Glomerular visceral epithelial cell (primary cell): ENCODE data around the gene KNG1.

Experiments used
- DNase-seq: peaks from one replicate; pipeline ENCODE4 v3.0.0-alpha.2; 2016; ENCODE audit errors: extremely low spot score

The KNG1 gene

GRCh38 chr3:186775999-186776398 is 58.8 kb downstream of the KNG1 start:
- DNase-seq: no peak

GRCh38 chr3:186779204-186779603 is 62.0 kb downstream of the KNG1 start:
- DNase-seq: no peak

GRCh38 chr3:186782542-186783057 is 65.4 kb downstream of the KNG1 start:
- DNase-seq: no peak

- DNase-seq: peak; percentile 87
These were observed 66.0 kb downstream of the KNG1 start, which contains the start of gene EIF4A2 for GRCh38 chr3:186783058-186783730. Gene EIF4A2 (plus strand): TSS chr3:186783577. CDS start chr3:186783611, 34 bp downstream.

DNA sequence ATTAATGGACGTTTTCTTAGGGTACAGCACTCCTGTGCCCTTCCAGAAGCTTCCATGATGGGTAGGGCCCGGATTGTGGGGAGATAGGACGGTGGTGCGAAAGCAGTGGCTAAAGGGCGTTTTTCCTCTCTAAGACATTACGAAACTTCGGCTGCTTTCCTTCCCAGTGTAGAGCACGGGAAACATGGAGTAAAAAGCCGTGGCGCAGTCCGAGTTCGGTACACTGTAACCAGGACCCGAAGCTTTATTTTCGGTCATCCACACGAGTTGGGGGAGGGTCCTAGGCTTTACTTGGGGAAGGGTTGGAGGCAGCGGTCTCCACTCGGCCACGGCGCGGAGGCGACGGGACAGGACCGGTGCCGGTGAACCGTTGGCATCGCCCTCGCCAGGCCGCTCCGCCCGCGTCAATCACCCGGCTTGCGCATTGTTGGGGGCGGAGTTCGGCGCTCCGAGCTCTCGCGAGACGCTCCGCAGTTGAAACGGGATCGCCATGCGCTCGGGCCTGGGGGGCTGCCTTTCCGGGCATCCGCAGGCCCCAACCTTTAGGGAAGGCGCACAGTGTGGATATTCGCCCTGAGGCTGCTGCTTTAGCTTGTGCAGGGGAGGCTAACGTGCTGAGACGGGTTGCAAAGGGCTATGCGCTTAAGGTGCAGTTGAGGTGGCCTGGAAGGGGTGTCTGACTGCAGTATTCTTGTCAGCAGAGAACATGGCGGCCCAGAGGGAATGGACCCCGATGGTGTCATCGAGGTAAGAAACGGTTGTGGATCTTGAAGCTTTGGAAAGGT is 66.8 kb downstream of the KNG1 start:
- DNase-seq: peak; percentile 75

GRCh38 chr3:186784820-186785494 is 67.8 kb downstream of the KNG1 start:
- DNase-seq: no peak

DNA sequence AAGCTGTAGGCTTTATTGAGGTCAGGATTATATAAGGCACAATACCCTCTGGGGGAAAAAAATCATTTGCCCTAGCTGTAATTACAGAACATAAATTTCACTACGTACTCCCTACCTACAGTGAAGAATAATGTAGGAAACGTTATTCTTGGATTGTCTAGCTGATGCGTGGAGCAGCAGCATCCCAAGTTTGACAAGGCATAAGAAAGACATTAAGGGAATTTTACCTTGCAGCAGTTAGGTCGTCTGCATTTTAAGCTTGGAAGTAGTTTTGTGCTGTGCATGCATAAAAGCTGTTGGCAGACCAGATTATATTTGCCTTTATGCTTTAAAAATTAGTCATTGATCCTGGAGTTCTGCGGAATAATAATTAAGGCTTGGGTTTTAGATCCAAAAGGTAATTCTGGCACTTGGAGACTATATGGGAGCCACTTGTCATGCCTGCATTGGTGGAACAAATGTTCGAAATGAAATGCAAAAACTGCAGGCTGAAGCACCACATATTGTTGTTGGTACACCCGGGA is 68.4 kb downstream of the KNG1 start:
- no peak for DNase-seq

- no peak for DNase-seq
These were observed 69.8 kb downstream of the KNG1 start for GRCh38 chr3:186786922-186787321.

DNA sequence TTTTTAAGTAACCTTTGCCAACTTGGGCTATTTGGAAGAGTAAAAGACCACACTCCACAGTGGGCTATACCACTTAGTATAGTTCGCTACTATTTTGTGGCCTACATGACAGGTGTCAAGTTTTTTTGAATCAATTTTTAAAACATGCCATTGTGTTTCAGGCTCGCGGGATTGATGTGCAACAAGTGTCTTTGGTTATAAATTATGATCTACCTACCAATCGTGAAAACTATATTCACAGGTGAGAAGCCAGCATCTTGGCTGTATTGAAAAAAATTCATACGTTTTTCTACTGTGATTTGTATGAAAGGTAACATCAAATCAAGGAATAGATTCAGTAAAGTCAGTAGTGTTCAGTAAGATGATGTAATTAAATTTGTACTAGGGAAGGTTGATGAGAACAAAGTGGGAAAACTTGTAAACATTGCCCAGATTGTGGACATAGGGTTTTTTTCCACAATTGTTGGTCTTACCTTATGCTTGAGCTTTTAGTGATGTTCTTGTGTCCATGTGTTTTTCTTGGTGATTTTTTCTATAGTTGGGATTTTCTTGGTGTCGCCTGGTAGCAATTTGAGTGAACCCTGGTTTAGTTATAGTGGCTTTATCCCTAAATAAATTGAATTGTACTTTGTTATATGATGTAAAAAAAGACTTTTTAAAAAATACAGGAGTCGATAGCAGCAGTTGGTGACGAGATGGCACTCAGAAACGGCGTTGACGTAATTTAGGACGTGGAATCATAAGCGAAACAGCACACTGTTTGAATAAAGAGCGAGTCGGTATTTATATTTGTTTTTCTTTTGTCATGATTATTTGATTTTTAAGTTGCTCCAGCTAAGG is 70.7 kb downstream of the KNG1 start:
- no peak for DNase-seq

GRCh38 chr3:186788482-186789370 is 71.6 kb downstream of the KNG1 start:
- no peak for DNase-seq

GRCh38 chr3:186789554-186790260 is 72.5 kb downstream of the KNG1 start:
- peak; percentile 26 for DNase-seq

DNA sequence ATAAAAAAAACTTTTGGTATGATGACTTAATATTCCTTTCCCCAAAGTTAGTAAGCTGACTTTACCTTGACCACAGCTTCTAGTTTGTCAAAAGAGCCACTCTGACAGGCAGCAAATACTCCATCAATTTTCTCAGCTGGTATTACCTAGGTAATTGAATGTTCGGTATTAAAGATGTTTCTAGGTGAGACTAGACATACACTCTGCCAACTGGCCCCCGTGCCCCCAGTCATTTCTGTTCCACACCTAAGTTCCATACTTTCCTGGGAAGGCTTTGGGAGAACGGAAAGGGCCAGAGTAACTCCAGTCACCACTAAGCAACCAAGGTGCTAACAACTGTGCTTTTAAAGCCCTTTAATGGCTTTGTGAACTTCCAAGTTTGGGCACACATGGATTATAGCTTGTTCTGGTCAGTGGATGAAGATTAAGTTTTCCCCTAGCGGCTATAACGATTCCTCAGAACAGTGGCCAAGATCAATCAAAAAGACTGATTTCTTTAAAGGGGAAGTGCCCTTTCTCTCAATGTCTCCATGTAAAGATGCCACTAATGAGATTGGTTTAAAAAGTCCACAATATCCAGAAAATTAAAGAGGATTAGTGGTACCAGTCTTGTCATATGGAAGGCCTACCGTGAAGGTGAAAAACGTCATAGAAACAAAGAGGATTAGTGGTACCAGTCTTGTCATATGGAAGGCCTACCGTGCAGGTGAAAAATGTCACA is 73.3 kb downstream of the KNG1 start:
- DNase-seq: peak; percentile 53
